Measurements from ENCODE around the gene EPC1.
"Not testable (repeated sequence)": the region's sequence is repeated elsewhere in the genome, so short reads cannot be mapped to it uniquely, and the experiment has no call there.

The EPC1 gene

GRCh38 chr10:32346551-32347362 lies at the start of gene EPC1 (continued):
- TF ChIP-seq ZNF692 (tag by site-specific recombination; IDR thresholded peaks at IDR 0.05) (peak; percentile 27; the same call in 1 of the 2 replicates), ZNF214 (tag by site-specific recombination; IDR thresholded peaks at IDR 0.05; ENCODE audit: borderline replicate concordance) (no peak), GLIS2 (tag by site-specific recombination; IDR thresholded peaks at IDR 0.05) (peak; percentile 73; the same call in 1 of the 2 replicates), ZNF391 (tag by site-specific recombination; IDR thresholded peaks at IDR 0.05; ENCODE audit: borderline replicate concordance, low read depth) (peak; percentile 49; the same call in 1 of the 2 replicates), ZBTB26 (tag by site-specific recombination; optimal IDR thresholded peaks at IDR 0.05) (peak; percentile 55)

- TF ChIP-seq ZNF791 (tag by site-specific recombination; IDR thresholded peaks at IDR 0.05) (no peak), ZNF18 (tag by site-specific recombination; IDR thresholded peaks at IDR 0.05) (no peak), ZNF114 (tag by site-specific recombination; IDR thresholded peaks at IDR 0.05) (no peak), ZBTB17 (tag by site-specific recombination; IDR thresholded peaks at IDR 0.05) (no peak), PBX3 (CRISPR knock-in tag; IDR thresholded peaks at IDR 0.05) (no peak), GLI2 (tag by site-specific recombination; IDR thresholded peaks at IDR 0.05; ENCODE audit: borderline replicate concordance, low read depth) (no peak), ZNF626 (tag by site-specific recombination; IDR thresholded peaks at IDR 0.05) (no peak), ZNF624 (tag by site-specific recombination; IDR thresholded peaks at IDR 0.05) (no peak)
- H3K27ac ChIP-seq (ENCODE audit: extremely low read depth, low read depth, low read length), result no peak overlapping the region
- no peak overlapping the region for H3K4me3 ChIP-seq (ENCODE audit: low read depth, low read length)
- H3K9me3 ChIP-seq (ENCODE audit: control insufficient read depth, insufficient read depth, low read depth, low read length), result no peaks in the 10 kb centered on the region
- CTCF ChIA-PET, result interaction anchor here (0.6 to 1.5 kb wide), 2 partner anchors 16 to 229 kb away, joined by 3 to 4 read pairs; no protein-coding TSS in a partner anchor
- H3K36me3 ChIP-seq (ENCODE audit: control insufficient read depth in 2 of 2, insufficient read depth in 1 of 2, low read length in 2 of 2), result no peaks in the 10 kb centered on the region
- no peaks in the 10 kb centered on the region for H3K4me1 ChIP-seq (ENCODE audit: control insufficient read depth, insufficient read depth, low read length)
- POLR2A ChIA-PET, result no interaction called here
These were observed 47.0 kb upstream of the EPC1 start for GRCh38 chr10:32393911-32394310.

GRCh38 chr10:32392284-32392683 lies 45.3 kb upstream of the EPC1 start:
- H3K4me1 ChIP-seq (ENCODE audit: control insufficient read depth, insufficient read depth, low read length); H3K36me3 ChIP-seq (ENCODE audit: control insufficient read depth in 2 of 2, insufficient read depth in 1 of 2, low read length in 2 of 2); H3K4me3 ChIP-seq (ENCODE audit: low read depth, low read length); CTCF ChIA-PET; H3K9me3 ChIP-seq (ENCODE audit: control insufficient read depth, insufficient read depth, low read depth, low read length); H3K27ac ChIP-seq (ENCODE audit: extremely low read depth, low read depth, low read length); POLR2A ChIA-PET: not testable (repeated sequence)
- peak; percentile 71 for TF ChIP-seq ZNF146 (tag by site-specific recombination; IDR thresholded peaks at IDR 0.05)
